ENCODE data around the gene FBXW12.
"Not testable (repeated sequence)": the region's sequence is repeated elsewhere in the genome, so short reads cannot be mapped to it uniquely, and the experiment has no call there.

- TF ChIP-seq CTCF (IDR thresholded peaks at IDR 0.05; ENCODE audit: extremely low read depth in 1 of 2, insufficient read depth in 1 of 2, low read depth in 1 of 2, low read length in 2 of 2); POLR2A (IDR thresholded peaks at IDR 0.05; ENCODE audit: low read depth, low read length); POLR2AphosphoS5 (IDR thresholded peaks at IDR 0.05; ENCODE audit: insufficient read depth, low read depth, low read length); EZH2 (IDR thresholded peaks at IDR 0.05; ENCODE audit: borderline replicate concordance, low read depth, low read length, severe bottlenecking); FOS (IDR thresholded peaks at IDR 0.05; ENCODE audit: borderline replicate concordance, insufficient read depth, low read length); MYC (IDR thresholded peaks at IDR 0.05; ENCODE audit: low read depth, low read length); JUN (IDR thresholded peaks at IDR 0.05; ENCODE audit: borderline replicate concordance, insufficient read depth, insufficient read length, low read depth); GATA2 (IDR thresholded peaks at IDR 0.05; ENCODE audit: insufficient read depth, insufficient read length, low read depth, low read length): not testable (repeated sequence)
Observed at GRCh38 chr3:48335286-48335685, 36.7 kb upstream of the FBXW12 start.
